ENCODE results near the gene MORN1.

MORN1 gene

DNA sequence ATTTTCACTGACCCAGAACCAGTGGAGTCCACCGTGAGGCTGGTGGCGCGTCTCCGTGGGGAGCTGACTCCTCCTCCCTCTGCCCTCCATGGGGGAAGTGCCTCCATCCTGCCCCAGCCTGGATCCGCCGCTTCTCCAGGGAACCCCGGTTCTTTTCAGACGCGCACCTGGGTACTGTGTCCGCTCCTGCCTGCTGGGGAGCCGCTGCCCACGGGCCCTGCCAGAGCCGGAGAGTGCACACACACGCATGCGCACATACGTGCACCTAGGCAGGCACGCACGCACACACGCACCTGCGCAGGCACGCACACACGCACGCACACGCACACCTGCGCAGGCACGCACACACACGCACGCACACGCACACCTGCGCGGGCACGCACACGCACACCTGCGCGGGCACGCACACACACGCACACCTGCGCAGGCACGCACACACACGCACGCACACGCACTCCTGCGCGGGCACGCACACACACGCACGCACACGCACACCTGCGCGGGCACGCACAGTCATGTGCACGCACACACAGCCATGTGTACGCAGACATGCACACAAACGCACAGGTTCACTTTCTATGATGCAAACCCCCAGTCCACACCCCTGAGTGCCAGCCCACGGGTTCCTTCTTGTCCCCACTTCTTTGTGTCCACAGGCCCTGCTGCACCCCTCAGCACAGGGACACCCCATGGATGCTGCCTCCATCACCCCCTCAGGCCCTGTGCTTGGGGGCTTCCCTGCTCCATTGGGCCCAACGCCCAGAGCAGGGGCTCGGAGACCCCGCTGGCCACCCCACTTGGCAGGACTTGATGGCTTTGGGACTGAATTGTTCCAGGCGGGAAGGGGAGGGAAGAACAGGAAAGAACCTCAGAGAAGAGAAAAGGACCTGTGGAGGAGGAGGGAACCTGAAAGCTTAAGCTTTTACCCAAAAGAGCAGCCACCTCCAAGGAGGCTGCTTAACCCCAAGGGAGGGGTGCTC is 42.7 kb downstream of the MORN1 start:
- no peak overlapping the region for H3K4me3 ChIP-seq (ENCODE audit: low read depth, low read length)

DNA sequence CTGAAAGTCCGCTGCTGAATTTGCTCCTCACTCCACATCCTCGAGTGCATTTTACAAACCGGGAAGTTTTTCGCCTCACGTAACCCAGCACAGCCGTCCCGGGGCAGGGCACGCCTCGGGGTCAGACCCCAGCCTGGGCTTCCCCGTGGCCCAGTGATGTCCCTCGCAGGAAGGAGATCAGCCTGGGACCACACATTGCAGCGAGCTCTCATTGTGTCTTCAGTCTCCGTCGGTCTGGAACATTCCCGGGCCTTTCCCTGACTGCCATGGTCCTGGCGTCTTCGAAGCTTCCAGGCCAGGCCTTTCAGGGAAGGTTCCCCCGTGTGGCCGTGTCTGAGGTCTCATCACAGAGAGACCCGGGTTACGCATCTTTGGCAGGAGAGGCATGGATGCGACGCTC is 43.5 kb downstream of the MORN1 start:
- no peak overlapping the region for H3K4me3 ChIP-seq (ENCODE audit: low read depth, low read length)
- TF ChIP-seq, protein P1, sequence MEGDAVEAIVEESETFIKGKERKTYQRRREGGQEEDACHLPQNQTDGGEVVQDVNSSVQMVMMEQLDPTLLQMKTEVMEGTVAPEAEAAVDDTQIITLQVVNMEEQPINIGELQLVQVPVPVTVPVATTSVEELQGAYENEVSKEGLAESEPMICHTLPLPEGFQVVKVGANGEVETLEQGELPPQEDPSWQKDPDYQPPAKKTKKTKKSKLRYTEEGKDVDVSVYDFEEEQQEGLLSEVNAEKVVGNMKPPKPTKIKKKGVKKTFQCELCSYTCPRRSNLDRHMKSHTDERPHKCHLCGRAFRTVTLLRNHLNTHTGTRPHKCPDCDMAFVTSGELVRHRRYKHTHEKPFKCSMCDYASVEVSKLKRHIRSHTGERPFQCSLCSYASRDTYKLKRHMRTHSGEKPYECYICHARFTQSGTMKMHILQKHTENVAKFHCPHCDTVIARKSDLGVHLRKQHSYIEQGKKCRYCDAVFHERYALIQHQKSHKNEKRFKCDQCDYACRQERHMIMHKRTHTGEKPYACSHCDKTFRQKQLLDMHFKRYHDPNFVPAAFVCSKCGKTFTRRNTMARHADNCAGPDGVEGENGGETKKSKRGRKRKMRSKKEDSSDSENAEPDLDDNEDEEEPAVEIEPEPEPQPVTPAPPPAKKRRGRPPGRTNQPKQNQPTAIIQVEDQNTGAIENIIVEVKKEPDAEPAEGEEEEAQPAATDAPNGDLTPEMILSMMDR (IDR thresholded peaks at IDR 0.05; ENCODE audit: low read depth, low read length): no peak

More for the DNA sequence above, 42.7 kb downstream of the MORN1 start:
- TF ChIP-seq, protein P1 (IDR thresholded peaks at IDR 0.05; ENCODE audit: low read depth, low read length): no peak

DNA sequence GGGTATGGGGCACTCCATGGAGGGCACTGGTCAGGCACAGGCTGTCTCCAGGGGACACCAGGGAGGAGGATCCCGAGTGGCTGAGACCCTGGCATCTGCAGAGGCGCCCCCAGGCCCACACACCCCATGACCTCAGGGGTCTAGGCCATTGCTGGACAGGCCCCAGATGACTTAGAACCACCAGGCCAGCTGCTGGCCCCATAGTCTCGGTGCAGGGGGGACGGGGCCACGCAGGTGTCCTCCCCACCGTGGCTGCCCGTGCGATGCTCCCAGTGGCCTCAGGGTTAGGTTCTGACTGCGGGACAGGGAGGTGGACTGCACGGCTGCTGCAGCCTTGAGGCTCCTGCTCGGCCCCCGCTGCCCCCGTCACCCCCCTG is 44.0 kb downstream of the MORN1 start:
- H3K4me3 ChIP-seq (ENCODE audit: low read depth, low read length): no peak overlapping the region
- TF ChIP-seq, protein P1 (IDR thresholded peaks at IDR 0.05; ENCODE audit: low read depth, low read length): no peak

DNA sequence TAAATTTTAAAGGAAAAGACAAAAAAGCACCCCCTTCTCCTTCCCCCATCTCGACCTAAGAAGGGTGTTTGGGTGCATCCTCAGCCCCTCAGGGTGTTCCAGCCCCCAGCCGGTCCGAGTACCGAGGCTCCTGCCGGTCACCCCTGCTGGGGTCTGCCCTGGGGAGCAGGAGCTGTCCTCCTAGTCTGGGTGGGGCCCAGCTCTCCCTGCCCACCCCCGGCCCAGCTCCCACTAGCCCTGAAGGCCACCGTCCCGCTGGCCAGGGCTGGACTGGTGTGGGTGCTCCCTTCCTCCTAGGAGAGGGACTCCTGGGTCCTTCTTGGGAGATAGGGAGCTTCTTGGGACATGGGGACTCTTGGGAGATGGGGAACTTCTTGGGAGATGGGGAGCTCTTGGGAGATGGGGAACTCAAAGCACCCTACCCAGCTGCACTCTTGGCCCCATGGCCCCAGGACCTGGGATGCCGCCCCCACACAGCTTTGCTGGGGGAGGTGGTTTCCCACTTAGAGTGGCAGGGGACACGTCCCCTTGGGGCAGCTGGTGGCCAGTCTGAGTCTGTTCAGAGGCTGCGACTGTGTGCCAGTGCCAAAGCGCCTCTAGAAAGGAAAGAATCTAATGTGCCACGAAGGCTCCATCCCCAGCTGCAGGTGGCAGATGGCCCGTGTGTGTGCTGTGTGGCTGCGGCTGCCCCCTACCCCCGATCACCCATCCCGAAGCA is 44.5 kb downstream of the MORN1 start:
- no peak overlapping the region for H3K4me3 ChIP-seq (ENCODE audit: low read depth, low read length)
- TF ChIP-seq, protein P1 (IDR thresholded peaks at IDR 0.05; ENCODE audit: low read depth, low read length): no peak

DNA sequence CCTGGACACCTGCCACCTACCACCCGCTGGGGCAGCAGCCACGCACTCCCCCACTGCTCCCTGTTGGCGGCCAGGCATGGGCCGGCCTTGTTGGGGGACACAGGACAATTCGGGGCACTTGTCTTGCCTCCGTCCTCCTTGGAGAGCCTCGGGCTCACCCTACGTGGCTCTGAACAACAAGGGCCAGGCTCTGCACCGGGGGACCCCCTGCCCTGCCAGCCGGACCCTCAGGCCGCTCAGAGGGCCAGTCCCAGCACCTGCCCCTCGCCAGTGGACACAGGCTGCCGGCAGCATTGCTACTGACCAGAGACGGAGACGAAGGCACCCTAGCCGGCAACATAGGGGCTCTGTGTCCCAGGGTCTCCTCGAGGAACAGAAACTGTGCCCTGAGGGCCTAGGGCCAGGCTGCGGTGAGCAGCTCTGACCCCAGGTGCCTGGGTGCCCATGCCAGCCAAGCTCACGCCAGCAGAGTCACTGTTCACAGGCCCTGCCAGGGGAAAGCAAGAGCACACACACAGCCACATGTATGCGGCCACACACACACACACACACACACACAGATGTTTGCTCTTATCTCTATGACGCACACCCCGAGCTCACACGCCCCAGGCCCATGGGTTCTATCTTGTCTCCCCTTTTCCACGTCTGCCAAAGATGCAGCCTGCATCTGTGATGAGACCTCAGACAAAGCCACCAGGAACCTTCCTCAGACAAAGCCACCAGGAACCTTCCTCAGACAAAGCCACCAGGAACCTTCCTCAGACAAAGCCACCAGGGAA is 45.9 kb downstream of the MORN1 start:
- TF ChIP-seq, protein P1 (IDR thresholded peaks at IDR 0.05; ENCODE audit: low read depth, low read length): no peak
- no peak overlapping the region for H3K4me3 ChIP-seq (ENCODE audit: low read depth, low read length)

DNA sequence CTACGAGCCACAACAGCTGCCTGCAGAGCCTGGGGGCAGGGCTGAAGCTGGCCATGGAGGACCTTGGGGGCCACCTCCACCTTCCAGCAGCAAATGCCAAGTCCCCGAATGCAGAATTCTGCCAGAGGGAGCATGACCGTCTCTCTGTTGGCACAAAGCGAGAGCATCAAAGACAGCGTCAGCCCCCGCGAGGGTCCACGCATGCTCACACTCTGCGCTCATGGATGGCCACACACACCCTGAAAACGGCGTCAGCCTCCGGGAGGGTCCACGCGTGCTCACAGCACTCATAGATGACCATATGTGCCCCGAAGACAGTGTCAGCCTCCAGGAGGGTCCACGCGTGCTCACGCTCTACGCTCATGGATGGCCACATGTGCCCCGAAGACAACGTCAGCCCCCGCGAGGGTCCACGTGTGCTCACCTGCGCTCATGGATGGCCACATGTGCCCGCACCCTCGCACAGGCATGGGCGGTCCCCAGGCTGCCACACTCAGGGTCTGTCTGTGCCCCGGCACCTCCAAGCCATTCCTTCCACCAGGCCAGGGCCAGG is 46.5 kb downstream of the MORN1 start:
- no peak overlapping the region for H3K4me3 ChIP-seq (ENCODE audit: low read depth, low read length)
- TF ChIP-seq, protein P1 (IDR thresholded peaks at IDR 0.05; ENCODE audit: low read depth, low read length): no peak
